Stimulated activated naive CD8-positive, alpha-beta T cell treated with anti-CD3 and anti-CD28 coated beads, Interleukin-15, Interleukin-2, amounts not matched to agents 100 ng/mL and 50 ng/mL, for 24 hours (primary cell): ENCODE data around the gene USP37.
A peak's percentile ranks its signal among the peaks of the same experiment; 100 is the strongest.
"Not testable (repeated sequence)": the region's sequence is repeated elsewhere in the genome, so short reads cannot be mapped to it uniquely, and the experiment has no call there.

Experiments used
- H3K27ac Mint-ChIP-seq: one replicate; pipeline ENCODE4 v1.8.0; 2021; ENCODE audit warnings: mild to moderate bottlenecking, mixed read lengths
- H3K27me3 Mint-ChIP-seq: one replicate; pipeline ENCODE4 v1.8.0; 2021; ENCODE audit warnings: mixed read lengths
- H3K36me3 Mint-ChIP-seq: one replicate; pipeline ENCODE4 v1.8.0; 2021; ENCODE audit warnings: low read depth, mixed read lengths
- H3K4me1 Mint-ChIP-seq: one replicate; pipeline ENCODE4 v1.8.0; 2021; ENCODE audit warnings: low read depth, mixed read lengths
- H3K4me3 Mint-ChIP-seq: one replicate; pipeline ENCODE4 v1.8.0; 2021; ENCODE audit warnings: mild to moderate bottlenecking, mixed read lengths
- H3K9me3 Mint-ChIP-seq: one replicate; pipeline ENCODE4 v1.8.0; 2021; ENCODE audit warnings: mixed read lengths

The USP37 gene

GRCh38 chr2:218569661-218570500, 1.7 kb upstream of the USP37 start:
- H3K9me3 Mint-ChIP-seq: no peaks in the 10 kb centered on the region
- peaks cover 75% of the 10 kb centered on the region for H3K36me3 Mint-ChIP-seq
- peaks cover 61% of the 10 kb centered on the region for H3K4me1 Mint-ChIP-seq
- peak overlapping the region; percentile 100 for H3K27ac Mint-ChIP-seq
- H3K4me3 Mint-ChIP-seq: peak overlapping the region; percentile 97
- H3K27me3 Mint-ChIP-seq: no peaks in the 10 kb centered on the region

GRCh38 chr2:218569038-218569431, 884 bp upstream of the USP37 start:
- H3K9me3 Mint-ChIP-seq: no peaks in the 10 kb centered on the region
- peaks cover 58% of the 10 kb centered on the region for H3K4me1 Mint-ChIP-seq
- peaks cover 74% of the 10 kb centered on the region for H3K36me3 Mint-ChIP-seq

GRCh38 chr2:218567797-218568189, 358 bp downstream of the USP37 start:
- Mint-ChIP-seq H3K27me3 (no peaks in the 10 kb centered on the region), H3K27ac (peak overlapping the region; percentile 100), H3K36me3 (peaks cover 75% of the 10 kb centered on the region), H3K4me1 (peaks cover 46% of the 10 kb centered on the region), H3K4me3 (peak overlapping the region; percentile 97), H3K9me3 (no peaks in the 10 kb centered on the region)

More at GRCh38 chr2:218569038-218569431, 884 bp upstream of the USP37 start:
- H3K4me3 Mint-ChIP-seq: peak overlapping the region; percentile 97
- no peaks in the 10 kb centered on the region for H3K27me3 Mint-ChIP-seq
- H3K27ac Mint-ChIP-seq: peak overlapping the region; percentile 100

- Mint-ChIP-seq H3K27ac (peak overlapping the region; percentile 31), H3K9me3 (no peaks in the 10 kb centered on the region), H3K36me3 (peaks cover 76% of the 10 kb centered on the region), H3K27me3 (no peaks in the 10 kb centered on the region), H3K4me1 (peaks cover 35% of the 10 kb centered on the region), H3K4me3 (peak overlapping the region; percentile 97)
Observed at GRCh38 chr2:218566296-218566695, 1.9 kb downstream of the USP37 start.

GRCh38 chr2:218564056-218564455, 4.1 kb downstream of the USP37 start:
- H3K4me3 Mint-ChIP-seq: no peak overlapping the region
- H3K36me3 Mint-ChIP-seq: peaks cover 74% of the 10 kb centered on the region
- no peaks in the 10 kb centered on the region for H3K9me3 Mint-ChIP-seq
- H3K27ac Mint-ChIP-seq: no peak overlapping the region
- H3K4me1 Mint-ChIP-seq: peaks cover 18% of the 10 kb centered on the region
- H3K27me3 Mint-ChIP-seq: no peaks in the 10 kb centered on the region

- Mint-ChIP-seq H3K27me3 (no peaks in the 10 kb centered on the region), H3K27ac (no peak overlapping the region), H3K9me3 (no peaks in the 10 kb centered on the region), H3K4me3 (no peak overlapping the region), H3K36me3 (peaks cover 76% of the 10 kb centered on the region), H3K4me1 (peaks cover 4% of the 10 kb centered on the region)
Observed at GRCh38 chr2:218558986-218559385, 9.2 kb downstream of the USP37 start.

GRCh38 chr2:218557941-218558340, 10.2 kb downstream of the USP37 start:
- Mint-ChIP-seq H3K36me3 (peaks cover 78% of the 10 kb centered on the region), H3K9me3 (no peaks in the 10 kb centered on the region), H3K4me1 (peaks cover 4% of the 10 kb centered on the region), H3K4me3 (no peak overlapping the region), H3K27ac (no peak overlapping the region), H3K27me3 (no peaks in the 10 kb centered on the region)

- H3K4me3 Mint-ChIP-seq: no peak overlapping the region
- H3K36me3 Mint-ChIP-seq: peaks cover 77% of the 10 kb centered on the region
- peaks cover 4% of the 10 kb centered on the region for H3K4me1 Mint-ChIP-seq
- H3K9me3 Mint-ChIP-seq: no peaks in the 10 kb centered on the region
- no peaks in the 10 kb centered on the region for H3K27me3 Mint-ChIP-seq
- no peak overlapping the region for H3K27ac Mint-ChIP-seq
Observed at GRCh38 chr2:218555527-218555926, 12.6 kb downstream of the USP37 start.

- not testable (repeated sequence) for H3K4me3 Mint-ChIP-seq, H3K27ac Mint-ChIP-seq, H3K27me3 Mint-ChIP-seq, H3K4me1 Mint-ChIP-seq, H3K9me3 Mint-ChIP-seq
- H3K36me3 Mint-ChIP-seq: peaks cover 71% of the 10 kb centered on the region
Observed at GRCh38 chr2:218554225-218554624, 13.9 kb downstream of the USP37 start.

GRCh38 chr2:218547978-218548377, 20.2 kb downstream of the USP37 start:
- Mint-ChIP-seq H3K4me3 (no peak overlapping the region), H3K27ac (no peak overlapping the region), H3K9me3 (no peaks in the 10 kb centered on the region), H3K36me3 (peaks cover 71% of the 10 kb centered on the region), H3K27me3 (no peaks in the 10 kb centered on the region), H3K4me1 (peaks cover 12% of the 10 kb centered on the region)

GRCh38 chr2:218547511-218547910, 20.6 kb downstream of the USP37 start:
- Mint-ChIP-seq H3K4me3 (no peak overlapping the region), H3K27me3 (no peaks in the 10 kb centered on the region), H3K4me1 (peaks cover 12% of the 10 kb centered on the region), H3K27ac (no peak overlapping the region), H3K9me3 (no peaks in the 10 kb centered on the region), H3K36me3 (peaks cover 71% of the 10 kb centered on the region)

GRCh38 chr2:218546012-218546411, 22.1 kb downstream of the USP37 start:
- H3K9me3 Mint-ChIP-seq: no peaks in the 10 kb centered on the region
- H3K4me3 Mint-ChIP-seq: no peak overlapping the region
- H3K36me3 Mint-ChIP-seq: peaks cover 73% of the 10 kb centered on the region
- H3K27me3 Mint-ChIP-seq: no peaks in the 10 kb centered on the region
- H3K4me1 Mint-ChIP-seq: peaks cover 12% of the 10 kb centered on the region
- H3K27ac Mint-ChIP-seq: no peak overlapping the region

- Mint-ChIP-seq H3K27me3 (no peaks in the 10 kb centered on the region), H3K36me3 (peaks cover 61% of the 10 kb centered on the region), H3K4me1 (no peaks in the 10 kb centered on the region), H3K9me3 (no peaks in the 10 kb centered on the region), H3K4me3 (no peak overlapping the region), H3K27ac (no peak overlapping the region)
Observed at GRCh38 chr2:218540015-218540414, 28.1 kb downstream of the USP37 start.

- no peak overlapping the region for H3K4me3 Mint-ChIP-seq
- no peaks in the 10 kb centered on the region for H3K27me3 Mint-ChIP-seq
- no peak overlapping the region for H3K27ac Mint-ChIP-seq
- H3K36me3 Mint-ChIP-seq: peaks cover 59% of the 10 kb centered on the region
- H3K9me3 Mint-ChIP-seq: no peaks in the 10 kb centered on the region
- no peaks in the 10 kb centered on the region for H3K4me1 Mint-ChIP-seq
Observed at GRCh38 chr2:218536804-218537494, 31.2 kb downstream of the USP37 start.

- H3K36me3 Mint-ChIP-seq: peaks cover 79% of the 10 kb centered on the region
- H3K27ac Mint-ChIP-seq: no peak overlapping the region
- no peaks in the 10 kb centered on the region for H3K27me3 Mint-ChIP-seq
- no peak overlapping the region for H3K4me3 Mint-ChIP-seq
- H3K4me1 Mint-ChIP-seq: no peaks in the 10 kb centered on the region
- no peaks in the 10 kb centered on the region for H3K9me3 Mint-ChIP-seq
Observed at GRCh38 chr2:218529990-218530389, 38.2 kb downstream of the USP37 start.
